ENCODE data around the gene ADGRL1.

Gene ADGRL1

GRCh38 chr19:14105680-14106079 is 100.3 kb downstream of the ADGRL1 start:
- H3K27ac ChIP-seq: no peak overlapping the region
- no peak for TF ChIP-seq CTCF (conservative IDR thresholded peaks at IDR 0.05)

- TF ChIP-seq CTCF (conservative IDR thresholded peaks at IDR 0.05): no peak
Measured at GRCh38 chr19:14103310-14103709, 102.7 kb downstream of the ADGRL1 start.

GRCh38 chr19:14102756-14103155 is 103.2 kb downstream of the ADGRL1 start:
- TF ChIP-seq CTCF (conservative IDR thresholded peaks at IDR 0.05): no peak
- H3K27ac ChIP-seq: no peak overlapping the region

More at GRCh38 chr19:14103310-14103709, 102.7 kb downstream of the ADGRL1 start:
- H3K27ac ChIP-seq: no peak overlapping the region

- H3K27ac ChIP-seq: no peak overlapping the region
- TF ChIP-seq CTCF (conservative IDR thresholded peaks at IDR 0.05): no peak
Measured at GRCh38 chr19:14102102-14102696, 103.8 kb downstream of the ADGRL1 start.

GRCh38 chr19:14101003-14101545 is 104.9 kb downstream of the ADGRL1 start:
- TF ChIP-seq CTCF (conservative IDR thresholded peaks at IDR 0.05): no peak

More at GRCh38 chr19:14101003-14101545, 104.9 kb downstream of the ADGRL1 start:
- H3K27ac ChIP-seq: no peak overlapping the region
